GM19455 (cell line): Measurements from ENCODE around the gene RAP1GAP2.
"Not testable (repeated sequence)": the region's sequence is repeated elsewhere in the genome, so short reads cannot be mapped to it uniquely, and the experiment has no call there.

ENCODE experiments used
- ATAC-seq: cut with Tn5 transposase; IDR thresholded peaks from one replicate; pipeline ENCODE4 v1.9.1; 2021; ENCODE audit not compliant: unreplicated experiment

Gene RAP1GAP2

GRCh38 chr17:2796164-2797125 is at the start of gene RAP1GAP2:
RAP1GAP2 (plus strand) TSS chr17:2796438; CDS start chr17:2796528, 90 bp downstream.
- ATAC-seq = no peak

- no peak for ATAC-seq
Observed at GRCh38 chr17:2749058-2749783, 47.0 kb upstream of the RAP1GAP2 start, which contains the start of gene CCDC92B. CCDC92B (minus strand) TSS chr17:2749652; CDS start chr17:2735145, 14,507 bp downstream.

- ATAC-seq = no peak
Observed at GRCh38 chr17:2749784-2750181, 46.5 kb upstream of the RAP1GAP2 start.

- ATAC-seq = no peak
Observed at GRCh38 chr17:2750721-2751120, 45.5 kb upstream of the RAP1GAP2 start.

GRCh38 chr17:2751491-2751890 is 44.7 kb upstream of the RAP1GAP2 start:
- no peak for ATAC-seq

GRCh38 chr17:2755891-2756724 is 40.1 kb upstream of the RAP1GAP2 start:
- no peak for ATAC-seq

- ATAC-seq = no peak
Observed at GRCh38 chr17:2758870-2759269, 37.4 kb upstream of the RAP1GAP2 start.

GRCh38 chr17:2770129-2770528 is 26.1 kb upstream of the RAP1GAP2 start:
- ATAC-seq = no peak

- no peak for ATAC-seq
Observed at GRCh38 chr17:2775206-2775605, 21.0 kb upstream of the RAP1GAP2 start.

GRCh38 chr17:2776589-2777241 is 19.5 kb upstream of the RAP1GAP2 start:
- no peak for ATAC-seq

GRCh38 chr17:2777242-2777867 is 18.9 kb upstream of the RAP1GAP2 start:
- ATAC-seq = no peak

- no peak for ATAC-seq
Observed at GRCh38 chr17:2778489-2778888, 17.7 kb upstream of the RAP1GAP2 start.

GRCh38 chr17:2779545-2779944 is 16.7 kb upstream of the RAP1GAP2 start:
- ATAC-seq = no peak

GRCh38 chr17:2780256-2780655 is 16.0 kb upstream of the RAP1GAP2 start:
- ATAC-seq = no peak

GRCh38 chr17:2780931-2781454 is 15.2 kb upstream of the RAP1GAP2 start:
- no peak for ATAC-seq

- ATAC-seq = not testable (repeated sequence)
Observed at GRCh38 chr17:2781598-2781997, 14.6 kb upstream of the RAP1GAP2 start.

- no peak for ATAC-seq
Observed at GRCh38 chr17:2782055-2782454, 14.2 kb upstream of the RAP1GAP2 start.

GRCh38 chr17:2783310-2784030 is 12.8 kb upstream of the RAP1GAP2 start:
- ATAC-seq = no peak

- ATAC-seq = no peak
Observed at GRCh38 chr17:2784864-2785263, 11.4 kb upstream of the RAP1GAP2 start.
